ENCODE data around the gene RAPGEF5.

RAPGEF5 gene

GRCh38 chr7:22153432-22154142, 203.4 kb downstream of the RAPGEF5 start:
- DNase-seq (ENCODE audit: low spot score), result no peak
- in situ Hi-C loops (cut with MboI; ENCODE audit: low sequenced_read_pairs, unreplicated experiment), result no loop called here
- TF ChIP-seq, protein P1, sequence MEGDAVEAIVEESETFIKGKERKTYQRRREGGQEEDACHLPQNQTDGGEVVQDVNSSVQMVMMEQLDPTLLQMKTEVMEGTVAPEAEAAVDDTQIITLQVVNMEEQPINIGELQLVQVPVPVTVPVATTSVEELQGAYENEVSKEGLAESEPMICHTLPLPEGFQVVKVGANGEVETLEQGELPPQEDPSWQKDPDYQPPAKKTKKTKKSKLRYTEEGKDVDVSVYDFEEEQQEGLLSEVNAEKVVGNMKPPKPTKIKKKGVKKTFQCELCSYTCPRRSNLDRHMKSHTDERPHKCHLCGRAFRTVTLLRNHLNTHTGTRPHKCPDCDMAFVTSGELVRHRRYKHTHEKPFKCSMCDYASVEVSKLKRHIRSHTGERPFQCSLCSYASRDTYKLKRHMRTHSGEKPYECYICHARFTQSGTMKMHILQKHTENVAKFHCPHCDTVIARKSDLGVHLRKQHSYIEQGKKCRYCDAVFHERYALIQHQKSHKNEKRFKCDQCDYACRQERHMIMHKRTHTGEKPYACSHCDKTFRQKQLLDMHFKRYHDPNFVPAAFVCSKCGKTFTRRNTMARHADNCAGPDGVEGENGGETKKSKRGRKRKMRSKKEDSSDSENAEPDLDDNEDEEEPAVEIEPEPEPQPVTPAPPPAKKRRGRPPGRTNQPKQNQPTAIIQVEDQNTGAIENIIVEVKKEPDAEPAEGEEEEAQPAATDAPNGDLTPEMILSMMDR (IDR thresholded peaks at IDR 0.05; ENCODE audit: borderline replicate concordance, control extremely low read depth, extremely low read depth, insufficient read depth, missing control alignments), result no peak

- in situ Hi-C loops (cut with MboI; ENCODE audit: low sequenced_read_pairs, unreplicated experiment), result no loop called here
- DNase-seq (ENCODE audit: low spot score), result no peak
- TF ChIP-seq, protein P1 (IDR thresholded peaks at IDR 0.05; ENCODE audit: borderline replicate concordance, control extremely low read depth, extremely low read depth, insufficient read depth, missing control alignments), result no peak
Observed at GRCh38 chr7:22152690-22153089, 204.3 kb downstream of the RAPGEF5 start.

- DNase-seq (ENCODE audit: low spot score), result no peak
- in situ Hi-C loops (cut with MboI; ENCODE audit: low sequenced_read_pairs, unreplicated experiment), result no loop called here
- TF ChIP-seq, protein P1 (IDR thresholded peaks at IDR 0.05; ENCODE audit: borderline replicate concordance, control extremely low read depth, extremely low read depth, insufficient read depth, missing control alignments), result no peak
Observed at GRCh38 chr7:22151901-22152300, 205.1 kb downstream of the RAPGEF5 start.

- in situ Hi-C loops (cut with MboI; ENCODE audit: low sequenced_read_pairs, unreplicated experiment), result no loop called here
- TF ChIP-seq, protein P1 (IDR thresholded peaks at IDR 0.05; ENCODE audit: borderline replicate concordance, control extremely low read depth, extremely low read depth, insufficient read depth, missing control alignments), result no peak
- DNase-seq (ENCODE audit: low spot score), result no peak
Observed at GRCh38 chr7:22150221-22150620, 206.7 kb downstream of the RAPGEF5 start.

GRCh38 chr7:22147868-22148267, 209.1 kb downstream of the RAPGEF5 start:
- DNase-seq (ENCODE audit: low spot score), result no peak
- TF ChIP-seq, protein P1 (IDR thresholded peaks at IDR 0.05; ENCODE audit: borderline replicate concordance, control extremely low read depth, extremely low read depth, insufficient read depth, missing control alignments), result no peak
- in situ Hi-C loops (cut with MboI; ENCODE audit: low sequenced_read_pairs, unreplicated experiment), result no loop called here

GRCh38 chr7:22146961-22147512, 209.9 kb downstream of the RAPGEF5 start:
- TF ChIP-seq, protein P1 (IDR thresholded peaks at IDR 0.05; ENCODE audit: borderline replicate concordance, control extremely low read depth, extremely low read depth, insufficient read depth, missing control alignments), result no peak
- in situ Hi-C loops (cut with MboI; ENCODE audit: low sequenced_read_pairs, unreplicated experiment), result no loop called here
- peak; percentile 5 for DNase-seq (ENCODE audit: low spot score)
